Mucosa of descending colon (tissue), 3 donors: ENCODE measurements around the gene KAZN. TPM values are rescaled to one million over a fixed set of nuclear protein-coding genes. Genes with fewer than 3 reads are reported as not detected.

ENCODE experiments used
- ATAC-seq: fragments of 200-7000 bp; cut with Tn5 transposase; one replicate; pipeline ENCODE4 v1.9.1; 2020; ENCODE audit warnings: mild to moderate bottlenecking, moderate library complexity
- DNase-seq, 3 donors: peaks; one replicate each; pipeline ENCODE4 v3.0.0-alpha.2; 2020
- H3K36me3 ChIP-seq: fragments of 200-600 bp; one replicate; pipeline ENCODE4 v1.8.0; 2021; ENCODE audit warnings: low read depth, mild to moderate bottlenecking
- H3K4me1 ChIP-seq: fragments of 200-600 bp; one replicate; pipeline ENCODE4 v1.8.0; 2021; ENCODE audit warnings: low read depth, mild to moderate bottlenecking
- H3K4me3 ChIP-seq: fragments of 200-600 bp; one replicate; pipeline ENCODE4 v1.8.0; 2021; ENCODE audit warnings: mild to moderate bottlenecking
- H3K9me3 ChIP-seq: fragments of 200-600 bp; one replicate; pipeline ENCODE4 v1.8.0; 2021; ENCODE audit warnings: mild to moderate bottlenecking
- CTCF ChIP-seq: fragments of 200-600 bp; IDR thresholded peaks from one replicate; pipeline ENCODE4 v1.8.0; 2022; ENCODE audit warnings: antibody characterized with exemption, mild to moderate bottlenecking
- intact Hi-C, 2 donors: fragments of 100-400 bp; cut with DNase I in 1 of 2; cut with micrococcal nuclease in 1 of 2; formaldehyde crosslinking; loops; one replicate each; pipeline versions ENCODE4 v1.11.0 to v1.11.1; 2022; cut with DNase I, micrococcal nuclease
- total RNA-seq, 3 donors: library from RNA; stranded (reverse); fragmentation: NEBNext Ultra II Directional in 2 of 3; extraction: Animal tissue kit (Norgen Biotek cat#: 25700) in 2 of 3; gene quantifications; one replicate each; pipeline versions ENCODE4 v1.2.1 to v1.2.4, GENCODE V29; 2021 to 2023
- donor health status: DM: no; HTN: no; CAD: no; lungs with moderate emphysema.
- donor health status: DM: no; HTN: no; CAD: no.
- donor health status: DM: no; HTN: yes; CAD: no.

Gene KAZN
- total RNA-seq, 3 donors from 2014 or later = 9.7 to 21.9 (median 15.8) TPM

- Histone ChIP-seq H3K36me3 (no peaks in the 10 kb centered on the region), H3K4me1 (peaks cover 3% of the 10 kb centered on the region), H3K4me3 (no peak overlapping the region), H3K9me3 (no peaks in the 10 kb centered on the region)
- ATAC-seq (no peak), DNase-seq (no peak)
- TF ChIP-seq CTCF = no peak
- intact Hi-C loops = no loop called here
Measured at GRCh38 chr1:14596591-14596990, 1.9 kb upstream of the KAZN start.

GRCh38 chr1:14597343-14598006 is 1.0 kb upstream of the KAZN start:
- intact Hi-C loops = no loop called here
- Histone ChIP-seq H3K4me1 (peaks cover 3% of the 10 kb centered on the region), H3K4me3 (no peak overlapping the region), H3K36me3 (no peaks in the 10 kb centered on the region), H3K9me3 (no peaks in the 10 kb centered on the region)
- DNase-seq = no peak
- no peak for ATAC-seq
- TF ChIP-seq CTCF = no peak

GRCh38 chr1:14598007-14598497 is 433 bp upstream of the KAZN start:
- TF ChIP-seq CTCF = no peak
- Histone ChIP-seq H3K4me3 (no peak overlapping the region), H3K4me1 (peaks cover 3% of the 10 kb centered on the region), H3K9me3 (no peaks in the 10 kb centered on the region), H3K36me3 (no peaks in the 10 kb centered on the region)
- no peak for DNase-seq
- peak; percentile 31 for ATAC-seq
- intact Hi-C loops = no loop called here

GRCh38 chr1:14599183-14599791 is 802 bp downstream of the KAZN start:
- no peak for TF ChIP-seq CTCF
- peak; percentile 9 for ATAC-seq
- intact Hi-C loops = no loop called here
- H3K9me3 ChIP-seq = no peaks in the 10 kb centered on the region
- H3K4me1 ChIP-seq = peaks cover 3% of the 10 kb centered on the region
- no peak overlapping the region for H3K4me3 ChIP-seq
- peak in 1 of 3 donors; percentile 48 for DNase-seq
- H3K36me3 ChIP-seq = no peaks in the 10 kb centered on the region

- H3K9me3 ChIP-seq = no peaks in the 10 kb centered on the region
- intact Hi-C loops = no loop called here
- no peak overlapping the region for H3K4me3 ChIP-seq
- no peak for DNase-seq
- no peak for ATAC-seq
- peaks cover 3% of the 10 kb centered on the region for H3K4me1 ChIP-seq
- TF ChIP-seq CTCF = no peak
- H3K36me3 ChIP-seq = no peaks in the 10 kb centered on the region
Measured at GRCh38 chr1:14599800-14600199, 1.3 kb downstream of the KAZN start.
